HL-60 (cell line): ENCODE measurements around the gene HYOU1.

ENCODE experiments used
- GABPA ChIP-seq: IDR thresholded peaks from 2 replicates; pipeline ENCODE4 v1.6.1; 2012; ENCODE audit warnings: low read depth
- TF ChIP-seq, protein P1 (sequence below): IDR thresholded peaks from one replicate; pipeline ENCODE4 v1.5.1; 2011; ENCODE audit warnings: low read length, control low read depth, inconsistent platforms; ENCODE audit not compliant: insufficient read depth

DNA sequence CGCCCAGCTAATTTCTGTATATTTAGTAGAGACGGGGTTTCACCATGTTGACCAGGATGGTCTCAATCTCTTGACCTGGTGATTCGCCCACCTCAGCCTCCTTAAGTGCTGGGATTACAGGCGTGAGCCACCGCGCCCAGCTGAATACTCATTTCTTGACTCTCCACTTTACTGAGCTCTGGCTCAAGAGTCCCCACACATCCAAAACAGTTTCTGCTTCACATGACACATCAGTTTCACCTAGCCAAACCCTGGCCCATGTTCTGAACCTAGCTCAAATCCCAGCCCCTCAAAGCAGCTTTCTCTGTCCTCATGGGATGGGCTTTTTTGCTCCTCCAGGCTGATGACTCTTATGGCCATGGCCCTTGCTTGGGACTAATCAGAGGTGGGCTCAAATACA lies 9.8 kb downstream of the HYOU1 start:
- TF ChIP-seq, protein P1, sequence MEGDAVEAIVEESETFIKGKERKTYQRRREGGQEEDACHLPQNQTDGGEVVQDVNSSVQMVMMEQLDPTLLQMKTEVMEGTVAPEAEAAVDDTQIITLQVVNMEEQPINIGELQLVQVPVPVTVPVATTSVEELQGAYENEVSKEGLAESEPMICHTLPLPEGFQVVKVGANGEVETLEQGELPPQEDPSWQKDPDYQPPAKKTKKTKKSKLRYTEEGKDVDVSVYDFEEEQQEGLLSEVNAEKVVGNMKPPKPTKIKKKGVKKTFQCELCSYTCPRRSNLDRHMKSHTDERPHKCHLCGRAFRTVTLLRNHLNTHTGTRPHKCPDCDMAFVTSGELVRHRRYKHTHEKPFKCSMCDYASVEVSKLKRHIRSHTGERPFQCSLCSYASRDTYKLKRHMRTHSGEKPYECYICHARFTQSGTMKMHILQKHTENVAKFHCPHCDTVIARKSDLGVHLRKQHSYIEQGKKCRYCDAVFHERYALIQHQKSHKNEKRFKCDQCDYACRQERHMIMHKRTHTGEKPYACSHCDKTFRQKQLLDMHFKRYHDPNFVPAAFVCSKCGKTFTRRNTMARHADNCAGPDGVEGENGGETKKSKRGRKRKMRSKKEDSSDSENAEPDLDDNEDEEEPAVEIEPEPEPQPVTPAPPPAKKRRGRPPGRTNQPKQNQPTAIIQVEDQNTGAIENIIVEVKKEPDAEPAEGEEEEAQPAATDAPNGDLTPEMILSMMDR, result no peak
- no peak for TF ChIP-seq GABPA
